Adipose tissue (tissue), 3 donors: ENCODE measurements around the gene C2orf92. TPM values are rescaled to one million over a fixed set of nuclear protein-coding genes. Genes with fewer than 3 reads are reported as not detected.

Experiments
- H3K27ac ChIP-seq: one replicate; pipeline ENCODE4 v1.5.1; 2013; ENCODE audit warnings: low read depth, low read length
- WGBS, 3 donors: extraction: QIAGEN DNeasy Blood & Tissue Kit; methylation state at CpG; one replicate each; pipeline ENCODE4 v1.1.7; 2013; 5-methylcytosine and 5-hydroxymethylcytosine counted together
- polyA plus RNA-seq, 3 donors: library from polyadenylated mRNA; stranded (reverse); fragments of 200-250 nt; gene quantifications; one replicate each; pipeline ENCODE4 v1.2.3, GENCODE V29; 2013
- donor health status: healthy with polysubstance abuse.
- donor health status: Bipolar disorder and iron deficiency.
- donor health status: healthy.

C2orf92 gene
- polyA plus RNA-seq, 3 donors, result 3.7 to 9.7 (median 4.3) TPM

DNA sequence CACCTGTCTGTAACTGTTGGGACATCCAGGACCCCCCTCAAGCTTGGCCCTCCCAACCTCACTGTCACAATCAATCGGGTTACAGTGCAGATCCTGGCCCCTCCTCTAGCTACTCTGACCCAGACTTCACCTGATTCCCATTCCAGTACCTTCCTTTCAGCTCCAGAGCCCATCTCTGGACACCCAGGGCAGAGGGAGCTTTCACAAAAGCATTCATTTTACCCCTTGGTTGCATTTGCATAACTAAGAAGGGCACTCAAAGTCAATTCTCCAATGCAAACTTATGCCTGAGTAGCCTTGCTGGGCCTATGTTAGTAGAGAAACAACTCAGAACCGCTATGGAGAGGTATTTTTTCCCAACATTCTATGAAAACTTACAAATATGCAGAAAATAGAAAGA is 51.2 kb downstream of the C2orf92 start:
- WGBS, 3 donors, result 80 to 86% (median 83%) methylated on average over 2 of the region's 2 CpGs

DNA sequence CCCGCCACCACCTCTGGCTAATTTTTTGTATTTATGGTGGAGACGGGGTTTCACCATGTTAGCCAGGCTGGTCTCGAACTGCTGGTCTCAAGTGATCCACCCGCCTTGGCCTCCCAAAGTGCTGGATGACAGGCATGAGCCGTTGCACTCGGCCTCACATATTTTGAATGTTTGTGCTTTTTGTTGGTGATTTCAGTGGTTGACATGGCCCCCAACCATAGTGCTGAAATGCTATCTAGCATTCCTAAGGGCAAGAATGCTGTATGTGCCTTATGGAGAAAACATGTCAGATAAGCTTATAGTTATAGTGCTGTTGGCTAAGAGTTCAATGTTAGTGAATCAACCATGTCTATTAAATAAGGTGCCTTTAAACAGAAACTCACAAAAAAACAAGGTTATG is 52.7 kb downstream of the C2orf92 start:
- WGBS, 3 donors, result 89 to 95% (median 94%) methylated on average over 6 of the region's 6 CpGs
- H3K27ac ChIP-seq, result no peak overlapping the region

More for the DNA sequence above, 51.2 kb downstream of the C2orf92 start:
- no peak overlapping the region for H3K27ac ChIP-seq

DNA sequence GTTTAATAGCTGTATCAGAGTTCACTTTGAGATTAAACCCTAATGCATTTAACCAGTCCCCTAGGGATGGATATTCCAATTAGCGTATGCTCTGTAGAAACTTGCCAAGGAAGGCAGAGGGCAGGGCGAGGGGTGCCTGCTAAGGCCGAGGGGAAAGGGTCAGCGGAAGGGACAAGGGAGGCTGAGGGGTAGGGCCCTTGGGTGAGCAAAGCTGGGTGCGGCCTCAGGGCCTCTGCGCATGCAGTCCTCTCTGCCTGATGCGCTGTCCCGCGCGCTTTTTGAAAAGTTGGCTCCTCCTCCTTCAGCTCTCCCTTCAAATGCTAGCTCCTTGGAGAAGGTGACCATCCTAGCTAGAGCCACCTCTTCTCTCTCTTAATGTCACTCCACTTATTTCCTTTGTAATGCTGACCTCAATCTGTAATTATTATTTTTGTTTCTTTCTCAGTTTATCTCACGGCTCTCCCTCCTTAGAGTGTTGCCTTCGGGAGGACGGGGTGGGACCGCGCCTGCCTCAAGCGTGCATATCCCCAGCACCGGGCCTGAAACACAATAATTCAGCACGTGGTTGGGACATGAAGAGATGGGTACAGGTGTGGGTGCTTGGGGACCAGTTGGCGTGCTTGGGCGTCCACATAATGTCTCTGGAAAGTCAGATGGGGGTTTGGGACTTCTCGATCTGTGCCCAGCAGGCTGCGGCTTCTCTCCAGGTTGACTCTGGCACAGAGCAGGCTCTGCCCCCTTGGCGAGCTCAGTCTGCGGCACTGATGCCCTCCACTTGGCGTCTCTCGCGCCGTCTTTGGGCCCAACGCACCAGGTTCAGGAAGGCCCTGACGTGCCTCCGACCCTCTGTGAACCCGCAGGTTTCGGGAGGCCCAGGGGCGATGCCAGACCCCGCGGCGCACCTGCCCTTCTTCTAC is 53.9 kb downstream of the C2orf92 start:
- 77 to 85% (median 84%) methylated on average over 35 to 37 of the region's 37 CpGs for WGBS, 3 donors
- no peak overlapping the region for H3K27ac ChIP-seq

DNA sequence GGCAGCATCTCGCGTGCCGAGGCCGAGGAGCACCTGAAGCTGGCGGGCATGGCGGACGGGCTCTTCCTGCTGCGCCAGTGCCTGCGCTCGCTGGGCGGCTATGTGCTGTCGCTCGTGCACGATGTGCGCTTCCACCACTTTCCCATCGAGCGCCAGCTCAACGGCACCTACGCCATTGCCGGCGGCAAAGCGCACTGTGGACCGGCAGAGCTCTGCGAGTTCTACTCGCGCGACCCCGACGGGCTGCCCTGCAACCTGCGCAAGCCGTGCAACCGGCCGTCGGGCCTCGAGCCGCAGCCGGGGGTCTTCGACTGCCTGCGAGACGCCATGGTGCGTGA is 54.5 kb downstream of the C2orf92 start:
- 40 to 62% (median 59%) methylated on average over 36 to 41 of the region's 41 CpGs for WGBS, 3 donors
- no peak overlapping the region for H3K27ac ChIP-seq

DNA sequence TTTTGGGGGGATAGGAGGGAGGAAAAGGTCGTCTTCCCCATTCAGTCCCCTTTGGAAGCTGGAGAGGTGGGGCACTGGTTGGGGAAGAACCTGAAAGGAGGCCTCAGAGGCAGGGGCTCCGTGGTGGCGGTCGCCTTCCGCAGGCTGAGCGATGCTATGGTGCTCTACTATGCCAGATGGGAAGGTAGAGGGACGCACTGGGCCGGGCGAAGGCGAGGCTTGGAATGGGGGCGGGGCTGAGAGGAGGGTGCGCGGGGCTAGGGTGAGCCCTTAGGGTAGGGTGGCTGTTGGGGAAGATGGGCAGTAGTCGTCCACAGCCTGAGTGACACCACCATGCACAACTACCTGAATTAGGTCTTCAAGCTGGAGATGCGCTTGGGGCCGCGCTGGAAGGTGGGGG is 55.0 kb downstream of the C2orf92 start:
- no peak overlapping the region for H3K27ac ChIP-seq
- WGBS, 3 donors, result 69 to 82% (median 80%) methylated on average over 17 of the region's 17 CpGs

DNA sequence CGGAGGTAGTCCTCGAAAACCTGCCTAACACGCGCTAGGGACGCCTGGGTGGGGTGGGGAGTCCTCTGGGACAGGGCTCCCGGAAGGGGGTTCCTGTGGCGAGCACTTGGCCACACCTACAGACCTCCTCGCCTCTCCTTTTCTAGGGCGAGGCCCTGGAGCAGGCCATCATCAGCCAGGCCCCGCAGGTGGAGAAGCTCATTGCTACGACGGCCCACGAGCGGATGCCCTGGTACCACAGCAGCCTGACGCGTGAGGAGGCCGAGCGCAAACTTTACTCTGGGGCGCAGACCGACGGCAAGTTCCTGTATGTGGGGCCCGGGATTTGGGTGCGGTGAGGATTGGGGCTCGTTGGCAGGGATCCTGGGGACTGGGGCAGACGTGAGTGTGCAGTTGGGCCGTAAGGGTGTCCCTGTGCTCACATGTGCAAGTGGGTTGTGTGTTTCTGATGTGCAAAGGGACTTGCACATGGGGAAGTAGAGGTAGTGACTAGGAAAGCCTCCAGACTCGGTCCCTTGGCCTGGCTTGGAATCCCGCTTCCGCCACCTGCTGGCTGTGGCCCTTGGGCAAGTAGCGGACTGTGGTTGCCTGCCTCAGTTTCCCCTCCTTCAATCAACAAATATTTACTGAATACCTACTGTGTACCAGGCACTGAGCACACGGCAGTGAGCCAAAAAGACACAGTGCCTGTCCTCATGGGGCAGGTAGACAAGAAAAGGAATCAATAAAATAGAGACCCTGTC is 55.6 kb downstream of the C2orf92 start:
- no peak overlapping the region for H3K27ac ChIP-seq

DNA sequence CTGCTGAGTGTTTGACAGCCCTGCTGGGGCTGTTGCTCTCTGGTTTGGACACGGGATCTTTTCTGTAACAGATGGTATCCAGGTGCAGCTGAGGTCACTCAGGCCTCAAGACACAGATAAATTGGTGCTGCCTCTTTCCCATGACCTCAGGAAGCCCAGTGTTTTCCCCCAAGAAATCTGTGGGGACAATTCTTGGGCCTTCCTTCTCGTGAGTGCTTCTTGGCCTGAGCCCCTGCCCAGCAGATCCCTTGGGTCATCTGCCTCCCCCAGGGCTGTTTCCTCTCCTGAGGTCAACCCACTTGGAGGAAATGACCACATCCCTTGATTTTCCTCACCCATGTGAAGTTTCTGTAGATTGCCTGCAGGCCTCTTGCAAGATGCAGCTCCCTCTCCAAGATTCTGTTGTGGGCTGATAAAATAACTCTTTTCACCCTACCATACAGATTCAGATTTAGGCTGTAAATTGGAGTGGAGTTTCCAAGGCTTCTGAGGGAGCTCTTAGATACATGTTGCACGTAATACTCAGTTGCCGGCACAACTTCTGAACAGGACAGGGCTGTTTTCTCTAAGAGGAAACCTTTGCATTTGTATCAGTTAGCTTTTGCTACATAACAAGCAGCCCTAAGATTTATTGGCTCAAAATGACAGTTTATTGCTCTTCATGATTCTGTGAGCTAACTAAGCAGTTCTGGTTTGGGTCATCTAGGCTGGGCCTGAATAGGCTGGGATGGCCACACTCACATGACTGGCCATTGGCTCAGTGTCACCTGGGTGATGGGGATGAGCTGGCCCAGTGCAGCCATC is 57.0 kb downstream of the C2orf92 start:
- H3K27ac ChIP-seq, result no peak overlapping the region
- WGBS, 3 donors, result 37 to 59% (median 43%) methylated on average over 4 of the region's 4 CpGs

More for the DNA sequence above, 55.6 kb downstream of the C2orf92 start:
- 93 to 96% (median 95%) methylated on average over 25 to 31 of the region's 31 CpGs for WGBS, 3 donors

DNA sequence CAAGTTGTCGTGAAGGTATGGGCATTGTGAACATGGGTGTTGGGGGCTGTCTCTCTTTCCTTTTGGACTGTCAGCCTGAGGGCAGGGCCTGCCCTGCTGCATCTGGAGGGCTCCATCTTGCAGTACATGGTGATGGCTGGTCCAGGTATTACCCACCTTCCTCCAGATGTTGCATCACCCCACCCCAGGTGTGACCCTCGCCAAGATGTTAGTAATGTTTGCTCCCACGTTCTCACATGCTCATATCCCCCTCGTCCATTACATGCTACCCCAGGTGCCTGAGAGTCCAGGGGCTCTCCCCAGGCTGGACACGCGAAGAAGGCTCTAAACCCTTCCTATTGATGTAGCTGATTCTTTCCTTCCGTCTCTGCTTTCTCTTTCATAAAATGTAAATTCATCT is 57.8 kb downstream of the C2orf92 start:
- H3K27ac ChIP-seq, result no peak overlapping the region
- 91 to 92% (median 91%) methylated on average over 7 of the region's 7 CpGs for WGBS, 3 donors

DNA sequence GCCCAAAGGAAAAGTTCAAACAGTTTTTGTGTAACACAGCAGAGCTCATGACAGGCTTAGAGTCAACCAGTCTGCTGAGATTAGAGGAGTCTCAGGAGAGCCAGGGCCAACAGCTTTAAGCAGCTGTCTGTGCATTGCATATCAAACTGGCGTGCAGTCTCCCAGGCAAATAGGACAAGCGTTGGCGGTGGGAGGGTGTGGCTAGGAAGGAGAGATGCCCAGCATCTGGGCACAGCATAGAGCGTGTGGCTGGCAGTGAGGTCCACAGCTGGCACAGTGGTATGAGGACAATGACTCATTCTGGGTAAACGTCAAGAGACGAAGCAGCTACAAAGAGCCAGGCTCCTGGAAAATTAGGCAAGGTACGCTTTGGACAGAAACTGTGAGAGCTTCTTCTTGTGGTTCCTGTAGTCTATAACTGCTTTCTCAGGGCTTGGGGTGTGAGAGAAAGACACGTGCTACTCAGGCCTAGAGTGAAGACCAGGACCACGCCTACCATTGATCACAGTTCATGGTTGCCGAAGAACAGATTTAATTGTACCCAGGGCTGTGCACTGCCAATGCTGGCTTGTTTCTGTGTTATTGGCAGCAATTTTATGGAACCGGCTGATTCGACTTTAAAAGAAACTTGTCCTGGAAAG is 58.7 kb downstream of the C2orf92 start:
- no peak overlapping the region for H3K27ac ChIP-seq
- WGBS, 3 donors, result 75 to 81% (median 80%) methylated on average over 12 of the region's 12 CpGs

DNA sequence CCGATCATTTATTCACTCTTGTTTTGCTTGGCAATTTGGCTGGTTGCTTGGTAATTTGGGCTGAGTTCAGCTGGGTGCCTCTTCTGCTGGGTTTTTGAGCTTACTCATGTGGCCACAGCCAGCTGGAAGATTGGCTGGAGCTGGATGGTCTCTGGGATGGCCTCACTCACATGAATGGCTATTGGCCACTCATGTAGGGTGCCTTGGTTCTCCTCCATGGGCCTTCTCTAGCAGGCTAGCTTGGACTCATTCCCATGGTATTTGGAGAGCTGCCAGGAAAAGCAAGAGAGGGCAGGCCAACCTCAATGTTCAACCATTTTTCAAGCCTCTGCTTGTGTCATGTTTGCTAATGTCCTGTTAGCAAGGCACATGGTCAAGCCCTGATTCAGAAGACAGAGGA is 60.7 kb downstream of the C2orf92 start:
- no peak overlapping the region for H3K27ac ChIP-seq
- 88 to 100% (median 100%) methylated on average over 1 of the region's 1 CpG for WGBS, 3 donors

DNA sequence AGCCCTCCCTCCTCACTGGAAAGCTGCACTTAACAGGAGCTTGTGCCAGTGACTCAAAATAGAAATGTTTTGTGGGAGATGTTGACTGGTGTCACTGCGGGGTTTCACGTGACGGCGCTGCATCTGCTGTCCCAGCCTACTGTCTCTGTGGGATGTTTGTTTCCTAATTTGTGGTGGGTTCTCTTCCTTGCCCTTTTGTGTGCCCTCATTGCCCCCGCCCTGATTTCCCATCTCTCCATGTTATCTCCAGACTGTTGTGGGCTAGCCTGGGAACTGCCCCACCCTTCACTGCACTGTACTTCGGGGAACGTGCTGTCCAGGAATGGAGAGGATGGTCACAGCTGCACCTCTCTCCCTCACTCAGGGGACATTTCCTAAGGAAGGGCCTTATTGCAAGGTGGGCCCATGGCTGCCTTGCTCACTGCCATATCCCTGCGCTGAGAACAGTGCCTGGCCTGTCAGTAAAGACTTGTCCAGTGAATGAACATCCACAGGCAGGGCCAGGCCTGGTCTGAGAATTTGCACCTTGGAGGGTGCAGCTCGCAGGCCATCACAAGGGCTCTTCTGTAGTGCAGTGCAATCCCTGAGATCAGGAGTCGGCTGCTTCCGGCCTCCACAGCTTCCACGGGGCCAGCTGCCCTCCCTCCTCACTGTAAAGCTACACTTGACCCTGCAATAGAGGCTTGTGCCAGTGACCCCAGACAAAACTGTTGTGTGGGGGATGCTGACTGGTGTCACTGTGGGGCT is 61.9 kb downstream of the C2orf92 start:
- WGBS, 3 donors, result 85 to 89% (median 87%) methylated on average over 12 of the region's 12 CpGs
- no peak overlapping the region for H3K27ac ChIP-seq

DNA sequence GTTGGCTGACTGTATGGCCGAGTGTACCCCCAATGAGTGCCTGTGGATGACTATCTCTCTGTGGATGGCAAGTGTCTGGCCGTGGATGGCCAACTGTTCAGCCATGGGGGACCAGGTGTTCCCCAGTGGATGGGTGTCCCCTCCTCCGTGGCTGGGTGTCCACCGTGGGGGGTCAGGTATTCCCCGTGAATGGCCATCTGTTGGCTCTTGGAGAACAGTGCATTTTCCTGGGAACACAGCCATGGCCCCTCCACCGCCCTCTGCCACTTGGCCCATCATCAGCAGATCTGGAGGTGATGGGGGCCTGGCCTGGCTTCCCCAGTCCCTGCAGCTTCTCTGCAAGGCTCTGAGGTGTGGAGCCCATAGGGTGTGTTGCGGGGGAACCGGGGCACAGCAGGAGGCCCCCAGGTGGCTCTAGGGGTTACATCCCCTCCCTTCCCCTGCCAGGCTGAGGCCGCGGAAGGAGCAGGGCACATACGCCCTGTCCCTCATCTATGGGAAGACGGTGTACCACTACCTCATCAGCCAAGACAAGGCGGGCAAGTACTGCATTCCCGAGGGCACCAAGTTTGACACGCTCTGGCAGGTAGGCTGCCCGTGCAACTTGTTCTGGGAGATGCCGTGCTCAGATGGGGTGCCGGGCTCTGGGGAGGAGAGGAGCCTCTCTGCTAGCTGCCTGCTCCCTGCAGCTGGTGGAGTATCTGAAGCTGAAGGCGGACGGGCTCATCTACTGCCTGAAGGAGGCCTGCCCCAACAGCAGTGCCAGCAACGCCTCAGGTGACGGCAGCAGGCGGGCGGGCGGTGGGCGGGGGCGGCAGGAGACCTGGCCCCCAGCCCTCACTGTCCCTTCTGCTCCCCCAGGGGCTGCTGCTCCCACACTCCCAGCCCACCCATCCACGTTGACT is 63.2 kb downstream of the C2orf92 start:
- WGBS, 3 donors, result 93 to 96% (median 95%) methylated on average over 28 of the region's 28 CpGs

DNA sequence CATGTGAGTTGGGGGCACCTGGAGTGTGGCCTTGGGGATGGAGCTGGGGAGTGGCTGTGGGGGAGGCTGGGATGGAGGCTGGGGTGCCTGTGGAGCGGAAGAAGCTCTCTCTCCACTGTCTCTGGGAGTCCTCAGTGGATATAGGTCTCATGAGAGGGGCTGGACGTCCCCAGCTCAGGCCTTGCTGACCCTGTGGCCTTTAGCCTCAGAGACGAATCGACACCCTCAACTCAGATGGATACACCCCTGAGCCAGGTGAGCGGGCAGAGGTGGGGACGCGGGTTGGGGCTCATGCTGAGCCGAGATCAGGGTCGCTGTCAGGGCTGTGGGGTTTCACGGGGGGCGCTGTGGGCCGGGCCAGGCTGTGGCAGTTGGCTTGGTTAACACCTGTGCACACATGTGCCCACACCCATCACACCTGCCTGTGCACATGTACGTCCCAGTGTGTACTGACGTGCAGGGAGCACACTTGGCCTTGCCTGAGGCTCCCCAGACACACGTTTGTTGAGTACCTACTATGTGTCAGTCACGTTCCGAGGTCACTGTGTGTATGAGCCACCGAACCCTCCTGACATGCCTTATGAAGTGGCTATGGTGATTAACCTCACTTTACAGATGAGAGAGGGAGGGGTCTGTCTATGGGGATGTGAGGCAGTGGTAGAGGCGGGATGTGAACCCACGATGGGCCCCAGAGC is 64.0 kb downstream of the C2orf92 start:
- H3K27ac ChIP-seq, result no peak overlapping the region
- WGBS, 3 donors, result 82 to 91% (median 88%) methylated on average over 20 of the region's 20 CpGs

More for the DNA sequence above, 63.2 kb downstream of the C2orf92 start:
- H3K27ac ChIP-seq, result no peak overlapping the region

DNA sequence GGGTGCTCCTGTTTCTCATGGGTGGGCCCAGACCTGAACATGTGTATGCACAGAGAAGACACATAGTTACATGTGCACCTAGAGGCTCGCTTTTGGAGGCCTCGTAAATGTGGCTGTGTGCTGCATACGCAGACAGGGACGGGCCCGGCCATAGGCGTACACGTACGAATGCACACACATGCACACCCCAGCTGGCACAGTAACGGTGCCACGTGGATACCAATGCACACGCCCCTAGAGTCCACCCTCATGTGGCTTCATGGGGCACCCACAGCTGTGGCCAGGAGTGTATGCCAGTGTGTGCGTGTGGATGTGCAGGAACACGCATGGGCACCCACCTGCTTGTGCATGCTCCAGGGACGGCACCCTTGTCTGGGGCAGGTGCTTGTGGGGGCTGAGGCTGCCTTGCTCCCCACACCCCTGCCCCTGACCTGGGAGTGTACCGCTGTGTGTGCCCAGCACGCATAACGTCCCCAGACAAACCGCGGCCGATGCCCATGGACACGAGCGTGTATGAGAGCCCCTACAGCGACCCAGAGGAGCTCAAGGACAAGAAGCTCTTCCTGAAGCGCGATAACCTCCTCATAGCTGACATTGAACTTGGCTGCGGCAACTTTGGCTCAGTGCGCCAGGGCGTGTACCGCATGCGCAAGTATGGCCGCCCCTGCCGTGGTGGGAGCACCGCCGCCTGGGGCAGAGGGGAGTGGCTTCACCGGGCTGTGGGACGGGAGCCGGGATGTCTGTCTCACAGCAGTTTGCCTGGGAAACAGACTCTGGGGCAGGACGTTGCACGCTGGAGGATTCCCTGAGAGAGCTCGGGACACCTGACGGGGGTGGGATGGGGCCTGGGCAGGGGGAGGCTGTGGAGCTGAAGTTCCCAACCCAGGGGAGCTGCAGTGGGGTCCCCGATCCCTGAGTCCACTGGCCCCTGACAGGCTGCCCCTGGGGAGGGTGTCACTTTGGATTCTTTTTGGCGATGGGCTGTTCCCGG is 64.8 kb downstream of the C2orf92 start:
- 91 to 94% (median 93%) methylated on average over 44 of the region's 44 CpGs for WGBS, 3 donors

DNA sequence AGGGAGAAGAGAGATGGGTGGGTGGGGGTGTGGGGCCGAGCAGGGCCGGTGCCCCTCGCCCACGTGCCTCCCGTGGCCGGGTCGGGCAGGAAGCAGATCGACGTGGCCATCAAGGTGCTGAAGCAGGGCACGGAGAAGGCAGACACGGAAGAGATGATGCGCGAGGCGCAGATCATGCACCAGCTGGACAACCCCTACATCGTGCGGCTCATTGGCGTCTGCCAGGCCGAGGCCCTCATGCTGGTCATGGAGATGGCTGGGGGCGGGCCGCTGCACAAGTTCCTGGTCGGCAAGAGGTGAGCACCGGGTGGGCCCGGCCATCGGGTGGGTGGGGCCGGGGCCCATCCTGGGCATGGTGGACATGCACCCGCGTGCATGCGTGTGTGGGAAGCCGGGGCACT is 65.6 kb downstream of the C2orf92 start:
- no peak overlapping the region for H3K27ac ChIP-seq
- 95 to 96% (median 95%) methylated on average over 28 to 29 of the region's 29 CpGs for WGBS, 3 donors

More for the DNA sequence above, 64.8 kb downstream of the C2orf92 start:
- H3K27ac ChIP-seq, result no peak overlapping the region
